Effector memory CD8-positive, alpha-beta T cell (primary cell): ENCODE results near the gene POMP.
"Not testable (repeated sequence)": the region's sequence is repeated elsewhere in the genome, so short reads cannot be mapped to it uniquely, and the experiment has no call there.

Source experiments
- ATAC-seq: fragments of 150-1000 bp; cut with Tn5 transposase; replicated peaks from 2 replicates; pipeline ENCODE4 v1.10.0; 2021; ENCODE audit warnings: mild to moderate bottlenecking, moderate library complexity
- DNase-seq, 3 experiments: peaks; one replicate each; pipeline ENCODE4 v3.0.0; 2021
- H3K27ac Mint-ChIP-seq, 2 donors: one replicate each; pipeline ENCODE4 v1.8.0; 2022; ENCODE audit warnings: mild to moderate bottlenecking in 2 of 2, mixed read lengths in 2 of 2, moderate library complexity in 2 of 2
- H3K27me3 Mint-ChIP-seq, 2 donors: one replicate each; pipeline ENCODE4 v1.8.0; 2022; ENCODE audit warnings: mixed read lengths in 2 of 2
- H3K36me3 Mint-ChIP-seq: one replicate; pipeline ENCODE4 v1.8.0; 2022; ENCODE audit warnings: mild to moderate bottlenecking, moderate library complexity, mixed read lengths; ENCODE audit not compliant: insufficient read depth
- H3K4me1 Mint-ChIP-seq, 2 donors: one replicate each; pipeline ENCODE4 v1.8.0; 2022; ENCODE audit warnings: low read depth in 2 of 2, mixed read lengths in 2 of 2
- H3K4me3 Mint-ChIP-seq, 2 donors: one replicate each; pipeline ENCODE4 v1.8.0; 2022; ENCODE audit warnings: mild to moderate bottlenecking in 2 of 2, mixed read lengths in 2 of 2, moderate library complexity in 2 of 2
- H3K9me3 Mint-ChIP-seq, 2 donors: one replicate each; pipeline ENCODE4 v1.8.0; 2022; ENCODE audit warnings: mixed read lengths in 2 of 2

Gene POMP

DNA sequence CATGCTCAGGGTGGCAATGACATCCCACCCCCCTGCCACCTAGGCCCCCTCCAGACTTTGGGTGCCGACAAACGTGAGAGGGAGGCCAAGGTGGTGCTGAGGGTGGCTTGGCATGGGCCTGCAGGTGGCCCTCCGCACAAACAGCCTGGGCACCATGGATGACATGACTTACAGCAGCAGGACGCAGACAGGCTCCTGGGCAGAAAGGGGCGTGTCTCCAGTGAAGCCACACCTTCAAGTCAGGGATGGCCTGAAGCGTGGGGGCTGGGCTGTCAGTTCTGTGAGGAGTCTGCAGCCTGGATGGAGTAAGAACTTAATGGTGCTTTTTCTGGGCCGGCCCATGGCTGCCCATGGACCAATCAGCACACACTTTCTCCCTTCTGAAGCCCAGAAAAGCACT is 25.3 kb downstream of the POMP start:
- Mint-ChIP-seq H3K4me3 (no peak overlapping the region), H3K4me1 (no peaks in the 10 kb centered on the region), H3K9me3 (peaks cover 0 to 3% of the 10 kb centered on the region in 2 donors), H3K36me3 (peaks cover 11% of the 10 kb centered on the region), H3K27ac (no peak overlapping the region), H3K27me3 (no peaks in the 10 kb centered on the region)
- DNase-seq (no peak), ATAC-seq (no peak)

DNA sequence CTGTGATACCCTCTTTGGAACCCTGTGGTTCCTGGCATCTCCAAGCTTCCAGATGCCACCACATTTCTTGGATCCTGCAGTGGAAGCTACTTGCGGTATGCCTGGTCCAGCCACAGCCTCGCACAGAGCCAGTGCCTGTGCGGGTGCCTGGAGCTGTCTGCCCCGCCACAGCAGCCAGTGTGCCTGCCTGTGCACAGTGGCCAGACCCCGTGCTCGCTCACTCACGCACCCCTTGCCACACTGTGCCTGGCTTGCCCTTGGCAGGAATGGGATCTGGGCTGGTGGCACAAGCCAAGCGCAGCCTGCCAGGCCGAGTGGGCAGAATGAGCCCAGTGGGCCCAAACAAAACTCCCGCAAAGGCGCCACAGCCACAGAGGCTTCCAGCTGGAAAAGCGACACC is 26.2 kb downstream of the POMP start:
- Mint-ChIP-seq H3K4me1 (no peaks in the 10 kb centered on the region), H3K27me3 (no peaks in the 10 kb centered on the region), H3K27ac (no peak overlapping the region), H3K36me3 (peaks cover 5% of the 10 kb centered on the region), H3K9me3 (peaks cover 0 to 8% of the 10 kb centered on the region in 2 donors), H3K4me3 (no peak overlapping the region)
- DNase-seq (no peak), ATAC-seq (no peak)

DNA sequence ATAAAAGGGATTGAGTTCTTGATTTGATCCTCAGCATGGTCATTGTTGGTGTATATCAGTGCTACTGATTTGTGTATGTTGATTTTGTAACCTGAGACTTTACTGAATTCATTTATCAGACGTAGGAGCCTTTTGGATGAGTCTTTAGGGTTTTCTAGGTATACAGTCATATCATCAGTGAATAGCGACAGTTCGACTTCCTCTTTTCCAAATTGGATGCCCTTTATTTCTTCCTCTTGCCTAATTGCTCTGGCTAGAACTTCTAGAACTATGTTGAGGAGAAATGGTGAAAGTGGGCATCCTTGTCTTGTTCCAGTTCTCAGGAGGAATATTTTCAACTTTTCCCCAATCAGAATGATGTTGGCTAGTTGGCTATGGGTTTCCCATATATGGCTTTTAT is 27.0 kb downstream of the POMP start:
- DNase-seq (no peak), ATAC-seq (no peak)
- no peaks in the 10 kb centered on the region for H3K4me1 Mint-ChIP-seq
- H3K27ac Mint-ChIP-seq, result no peak overlapping the region
- H3K4me3 Mint-ChIP-seq, result no peak overlapping the region
- peaks cover 0 to 2% of the 10 kb centered on the region in 2 donors for H3K27me3 Mint-ChIP-seq
- peaks cover 0 to 9% of the 10 kb centered on the region in 2 donors for H3K9me3 Mint-ChIP-seq
- peaks cover 5% of the 10 kb centered on the region for H3K36me3 Mint-ChIP-seq

DNA sequence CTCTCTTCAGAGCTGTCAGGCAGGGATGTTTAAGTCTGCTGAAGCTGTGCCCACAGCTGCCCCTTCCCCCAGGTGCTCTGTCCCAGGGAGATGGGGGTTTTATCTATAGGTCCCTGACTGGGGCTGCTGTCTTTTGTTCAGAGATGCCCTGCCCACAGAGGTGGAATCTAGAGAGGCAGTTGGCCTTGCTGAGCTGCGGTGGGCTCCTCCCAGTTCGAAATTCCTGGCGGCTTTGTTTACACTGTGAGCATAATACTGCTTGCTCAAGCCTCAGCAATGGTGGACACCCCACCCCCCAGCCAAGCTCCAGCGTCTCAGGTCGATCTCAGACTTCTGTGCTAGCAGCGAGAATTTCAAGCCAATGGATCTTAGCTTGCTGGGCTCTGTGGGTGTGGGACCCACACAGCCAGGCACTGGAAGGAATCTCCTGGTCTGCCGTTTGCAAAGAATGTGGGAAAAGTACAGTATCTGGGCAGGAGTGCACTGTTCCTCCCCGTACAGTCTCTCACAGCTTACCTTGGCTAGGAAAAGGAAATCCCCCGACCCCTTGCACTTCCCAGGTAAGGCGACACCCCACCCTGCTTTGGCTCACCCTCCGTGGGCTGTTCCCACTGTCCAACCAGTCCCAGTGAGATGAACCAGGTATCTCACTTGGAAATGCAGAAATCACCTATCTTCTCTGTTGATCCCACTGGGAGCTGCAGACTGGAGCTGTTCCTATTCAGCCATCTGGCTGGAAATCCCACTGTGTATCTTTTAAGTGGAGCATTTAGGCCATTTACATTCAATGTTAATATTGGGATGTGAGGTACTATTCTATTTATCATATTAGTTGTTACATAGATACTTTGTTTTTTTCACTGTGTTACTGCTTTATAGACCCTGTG is 34.9 kb downstream of the POMP start:
- ATAC-seq, H3K36me3 Mint-ChIP-seq, H3K4me3 Mint-ChIP-seq, DNase-seq, H3K4me1 Mint-ChIP-seq, H3K27me3 Mint-ChIP-seq, H3K27ac Mint-ChIP-seq: not testable (repeated sequence)
- H3K9me3 Mint-ChIP-seq, result peaks cover 0 to 10% of the 10 kb centered on the region in 2 donors

DNA sequence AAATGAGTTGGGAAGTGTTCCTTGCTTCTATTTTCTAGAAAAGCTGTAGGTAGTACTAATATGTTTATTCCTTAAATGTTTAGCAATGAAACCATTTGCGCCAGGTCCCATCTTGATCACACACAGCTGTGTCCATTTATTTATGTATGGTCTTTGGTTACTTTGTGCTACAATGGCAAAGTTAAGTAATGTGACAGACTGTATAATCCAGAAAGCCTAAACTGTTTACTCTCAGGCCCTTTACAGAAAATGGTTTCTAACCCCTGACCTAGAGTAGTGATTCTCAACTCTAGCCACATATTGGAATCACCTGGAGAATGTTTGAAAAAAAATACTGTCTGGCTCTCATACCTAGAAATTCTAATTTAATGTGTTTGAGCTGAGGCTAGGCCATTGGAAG is 38.5 kb downstream of the POMP start:
- DNase-seq (no peak), ATAC-seq (no peak)
- Mint-ChIP-seq H3K36me3 (peaks cover 35% of the 10 kb centered on the region), H3K27ac (no peak overlapping the region), H3K4me1 (no peaks in the 10 kb centered on the region), H3K27me3 (no peaks in the 10 kb centered on the region), H3K4me3 (no peak overlapping the region), H3K9me3 (no peaks in the 10 kb centered on the region)

DNA sequence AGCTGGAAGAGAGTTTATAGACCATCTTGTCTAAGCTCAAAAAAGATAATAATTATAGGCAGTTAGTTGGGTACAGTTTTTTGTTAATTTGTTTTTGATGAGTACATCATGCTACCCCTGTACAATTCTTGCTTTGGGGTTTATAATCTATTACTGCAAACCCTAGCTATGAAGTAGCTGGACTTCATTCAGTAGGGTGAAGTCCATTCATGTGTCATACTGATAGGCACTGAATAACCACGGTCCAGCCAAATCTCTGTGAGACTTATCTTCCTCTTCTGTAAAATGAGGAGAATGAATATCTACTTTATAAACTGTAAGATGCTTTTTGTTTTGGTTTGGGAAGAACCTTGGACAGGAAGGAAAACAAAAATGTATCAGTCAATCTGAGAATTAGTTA is 40.3 kb downstream of the POMP start:
- H3K27me3 Mint-ChIP-seq, result no peaks in the 10 kb centered on the region
- ATAC-seq (no peak), DNase-seq (no peak)
- no peak overlapping the region for H3K4me3 Mint-ChIP-seq
- no peaks in the 10 kb centered on the region for H3K9me3 Mint-ChIP-seq
- H3K27ac Mint-ChIP-seq, result peak overlapping the region in 1 of 2 donors; percentile 14
- peaks cover 41% of the 10 kb centered on the region for H3K36me3 Mint-ChIP-seq
- no peaks in the 10 kb centered on the region for H3K4me1 Mint-ChIP-seq

DNA sequence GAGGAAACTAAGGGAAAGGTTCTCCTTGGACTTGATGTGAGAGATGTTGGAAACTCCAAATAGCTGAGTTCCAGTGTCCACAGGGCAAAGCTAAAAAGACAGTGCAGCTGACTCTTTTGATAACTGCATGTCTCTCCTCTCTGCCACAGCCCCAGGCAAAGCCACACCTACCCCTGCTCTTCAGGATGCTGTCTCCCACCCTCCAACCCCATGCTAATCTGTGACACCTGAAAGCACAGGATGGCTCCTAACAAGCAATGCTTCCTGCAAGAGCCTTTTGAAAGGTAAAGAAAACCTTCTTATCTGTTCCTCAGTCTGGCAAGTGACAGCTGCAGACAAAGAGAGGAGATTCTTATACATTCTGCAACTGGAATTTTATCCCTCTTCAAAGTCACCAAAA is 45.4 kb downstream of the POMP start:
- Mint-ChIP-seq H3K36me3 (peaks cover 45% of the 10 kb centered on the region), H3K27me3 (no peaks in the 10 kb centered on the region), H3K4me3 (no peak overlapping the region), H3K27ac (no peak overlapping the region), H3K9me3 (no peaks in the 10 kb centered on the region), H3K4me1 (peaks cover 2 to 7% of the 10 kb centered on the region in 2 donors)
- ATAC-seq, result no peak
- DNase-seq, result no peak

DNA sequence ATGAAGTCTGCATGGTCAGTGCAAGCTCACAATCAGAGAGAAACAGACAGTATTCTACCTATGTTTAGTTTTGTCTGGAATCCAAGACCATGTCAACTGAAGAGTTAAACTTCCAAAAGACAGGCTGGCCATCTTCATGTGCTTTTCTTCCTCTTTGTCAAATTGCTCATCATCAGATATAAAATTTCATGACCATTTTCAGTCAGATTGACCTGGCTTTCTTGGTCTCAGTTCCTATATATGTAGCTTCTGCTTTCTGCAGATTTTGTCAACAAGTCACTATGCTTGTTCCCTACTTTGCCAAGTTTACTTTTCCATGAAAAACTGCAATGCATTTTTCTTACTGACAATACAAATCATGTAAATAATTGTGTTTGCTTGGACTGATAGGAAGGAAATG is 46.0 kb downstream of the POMP start:
- H3K4me3 Mint-ChIP-seq, result no peak overlapping the region
- H3K27ac Mint-ChIP-seq, result no peak overlapping the region
- H3K9me3 Mint-ChIP-seq, result no peaks in the 10 kb centered on the region
- peaks cover 39% of the 10 kb centered on the region for H3K36me3 Mint-ChIP-seq
- ATAC-seq (no peak), DNase-seq (no peak)
- H3K27me3 Mint-ChIP-seq, result no peaks in the 10 kb centered on the region
- H3K4me1 Mint-ChIP-seq, result peaks cover 2 to 7% of the 10 kb centered on the region in 2 donors

DNA sequence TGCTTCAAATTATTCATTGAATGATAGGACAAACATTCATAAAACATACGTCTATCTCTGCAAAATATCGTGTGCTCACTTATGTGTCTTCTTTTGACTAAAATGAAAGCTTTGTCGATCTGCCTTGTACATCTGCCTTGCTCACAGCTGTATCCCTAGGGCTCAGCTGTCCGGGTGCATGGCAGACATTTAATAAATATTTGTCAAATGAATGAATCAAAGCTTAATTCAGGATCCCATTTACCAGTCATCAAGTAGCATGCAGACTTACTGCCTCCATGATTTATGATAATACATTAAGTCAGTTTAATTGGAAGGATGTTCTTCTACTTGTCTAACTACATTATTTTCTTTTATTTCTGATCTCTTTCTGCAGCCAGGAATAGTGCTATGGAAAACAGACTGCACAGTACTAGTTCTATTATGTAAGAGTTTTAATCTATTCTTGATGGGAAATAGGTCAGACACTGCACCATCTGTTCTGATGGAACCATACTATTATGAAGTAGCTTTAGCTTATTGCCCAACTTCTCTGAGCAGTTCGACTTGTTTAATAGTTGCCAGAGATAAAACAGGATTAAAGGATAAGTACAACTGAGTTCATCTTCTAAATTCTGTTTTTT is 46.6 kb downstream of the POMP start:
- no peak overlapping the region for H3K27ac Mint-ChIP-seq
- peaks cover 2 to 7% of the 10 kb centered on the region in 2 donors for H3K4me1 Mint-ChIP-seq
- H3K27me3 Mint-ChIP-seq, result no peaks in the 10 kb centered on the region
- H3K36me3 Mint-ChIP-seq, result peaks cover 33% of the 10 kb centered on the region
- H3K4me3 Mint-ChIP-seq, result no peak overlapping the region
- ATAC-seq (no peak), DNase-seq (no peak)
- no peaks in the 10 kb centered on the region for H3K9me3 Mint-ChIP-seq

DNA sequence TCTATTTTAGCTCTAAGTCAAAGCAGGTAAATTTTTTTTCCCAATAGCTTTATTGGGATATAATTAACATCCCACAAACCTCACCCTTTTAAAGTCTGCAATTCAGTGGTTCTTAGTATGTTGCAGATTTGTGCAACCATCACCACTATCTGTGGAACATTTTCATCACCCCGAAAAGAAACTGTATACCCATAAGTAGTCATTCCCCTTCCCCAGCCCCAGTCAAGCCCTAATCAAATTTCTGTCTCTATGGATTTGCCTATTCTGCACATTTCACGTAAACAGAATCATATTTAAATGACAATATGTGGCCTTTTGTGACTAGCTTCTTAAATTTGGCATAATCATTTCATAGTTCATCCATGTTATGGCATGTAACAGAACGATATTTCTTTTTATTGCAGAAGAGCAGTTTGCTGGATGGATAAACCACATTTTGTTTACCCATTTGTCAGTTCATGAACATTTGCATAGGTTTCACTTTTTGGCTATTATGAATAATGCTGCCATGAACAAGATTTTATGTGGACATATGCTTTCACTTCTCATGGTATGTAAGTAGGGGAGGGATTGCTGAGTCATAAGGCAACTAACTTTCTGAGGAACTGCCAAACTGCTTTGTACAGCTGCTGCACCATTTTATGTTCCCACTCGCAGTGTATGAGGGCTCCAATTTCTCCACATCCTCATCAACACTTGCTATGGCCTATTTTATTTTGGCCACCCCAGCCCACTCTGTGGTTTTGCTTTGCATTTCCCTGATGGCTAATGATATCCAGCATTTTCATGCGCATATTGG is 48.9 kb downstream of the POMP start:
- Mint-ChIP-seq H3K4me1 (peaks cover 2 to 9% of the 10 kb centered on the region in 2 donors), H3K27me3 (no peaks in the 10 kb centered on the region), H3K27ac (peak overlapping the region in 1 of 2 donors; percentile 49), H3K4me3 (no peak overlapping the region), H3K9me3 (no peaks in the 10 kb centered on the region), H3K36me3 (peaks cover 11% of the 10 kb centered on the region)
- DNase-seq (no peak), ATAC-seq (no peak)

DNA sequence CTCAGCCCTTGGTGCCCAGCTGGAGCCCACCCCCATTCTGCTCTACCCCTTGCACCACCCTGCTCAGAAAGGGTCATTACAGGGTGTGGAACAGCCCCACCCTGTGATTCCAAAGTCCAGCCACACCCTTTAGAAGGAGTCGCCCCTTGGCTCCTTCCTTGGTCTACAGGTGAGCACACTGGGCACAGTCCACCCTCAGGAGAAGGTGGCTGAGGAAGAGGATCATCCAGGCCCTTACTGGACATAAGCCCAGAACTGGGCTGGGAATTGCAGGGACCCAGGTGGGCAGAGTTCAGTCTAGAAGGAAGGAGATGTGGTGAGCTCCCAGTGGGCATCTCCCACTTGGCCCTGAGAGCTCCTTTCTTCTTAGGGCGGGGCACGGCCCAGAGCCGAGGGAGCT is 51.2 kb downstream of the POMP start:
- H3K36me3 Mint-ChIP-seq, result peaks cover 18% of the 10 kb centered on the region
- DNase-seq (no peak), ATAC-seq (no peak)
- peaks cover 2 to 20% of the 10 kb centered on the region in 2 donors for H3K4me1 Mint-ChIP-seq
- H3K27me3 Mint-ChIP-seq, result no peaks in the 10 kb centered on the region
- H3K4me3 Mint-ChIP-seq, result no peak overlapping the region
- peak overlapping the region in 1 of 2 donors; percentile 64 for H3K27ac Mint-ChIP-seq
- H3K9me3 Mint-ChIP-seq, result no peaks in the 10 kb centered on the region

DNA sequence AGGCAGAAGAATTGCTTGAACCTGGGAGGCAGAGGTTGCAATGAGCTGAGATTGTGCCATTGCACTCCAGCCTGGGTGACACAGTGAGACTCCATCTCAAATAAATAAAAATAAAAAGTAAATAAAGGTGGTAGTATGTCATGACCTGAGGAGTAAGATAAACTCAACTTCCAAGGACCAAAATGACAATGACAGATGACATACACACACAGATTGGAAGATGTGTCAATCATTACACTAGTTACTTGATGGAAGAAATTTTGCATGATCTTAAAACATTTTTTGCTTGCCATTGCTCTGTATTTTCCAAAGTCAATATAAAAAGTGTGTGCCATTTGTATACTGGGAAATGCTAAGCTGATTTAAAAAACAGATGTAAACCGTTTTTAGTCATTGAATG is 55.7 kb downstream of the POMP start:
- no peaks in the 10 kb centered on the region for H3K27me3 Mint-ChIP-seq
- no peak overlapping the region for H3K27ac Mint-ChIP-seq
- peaks cover 31% of the 10 kb centered on the region for H3K36me3 Mint-ChIP-seq
- H3K9me3 Mint-ChIP-seq, result no peaks in the 10 kb centered on the region
- ATAC-seq (no peak), DNase-seq (no peak)
- H3K4me3 Mint-ChIP-seq, result no peak overlapping the region
- peaks cover 17 to 36% of the 10 kb centered on the region in 2 donors for H3K4me1 Mint-ChIP-seq

DNA sequence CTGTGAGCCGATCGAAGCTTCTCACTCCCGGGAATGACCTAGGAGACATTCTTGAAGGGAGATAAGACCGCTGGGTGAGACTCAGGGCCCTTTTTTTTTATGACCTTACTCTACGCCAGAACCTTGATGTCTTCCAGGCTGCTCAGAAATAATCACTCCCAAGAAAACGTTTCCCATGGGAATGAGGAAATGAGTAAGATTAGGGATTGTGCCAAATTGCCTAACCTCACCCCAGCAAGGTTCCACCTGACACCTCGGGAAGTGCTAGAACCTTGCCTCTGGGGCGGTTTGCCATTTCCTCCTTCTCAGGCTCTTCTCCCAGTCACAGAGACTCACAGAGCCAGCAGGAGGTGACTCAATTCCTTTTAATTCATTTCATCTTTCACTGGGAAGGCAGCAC is 57.6 kb downstream of the POMP start:
- H3K4me1 Mint-ChIP-seq, result peaks cover 17 to 36% of the 10 kb centered on the region in 2 donors
- H3K9me3 Mint-ChIP-seq, result no peaks in the 10 kb centered on the region
- peak overlapping the region in 1 of 2 donors; percentile 73 for H3K27ac Mint-ChIP-seq
- ATAC-seq (no peak), DNase-seq (no peak)
- no peaks in the 10 kb centered on the region for H3K27me3 Mint-ChIP-seq
- peak overlapping the region in 1 of 2 donors; percentile 99 for H3K4me3 Mint-ChIP-seq
- peaks cover 35% of the 10 kb centered on the region for H3K36me3 Mint-ChIP-seq
